H1 (cell line): Measurements from ENCODE around the gene NEK11. TPM values are rescaled to one million over a fixed set of nuclear protein-coding genes. Genes with fewer than 3 reads are reported as not detected.

Source experiments
- CTCF ChIA-PET: fragments of 300-600 bp; sonication (Branson Sonifier 250); formaldehyde crosslinking; loops from one replicate; lab custom pipeline; 2021; ENCODE audit not compliant: partially characterized antibody; lab: Charles Lee
- POLR2A ChIA-PET: fragments of 300-600 bp; sonication (Branson Sonifier 250); formaldehyde crosslinking; loops from one replicate; lab custom pipeline; 2021; ENCODE audit warnings: inconsistent platforms; ENCODE audit not compliant: partially characterized antibody; lab: Charles Lee
- DNase-seq, 2 experiments: peaks; one replicate each; pipeline versions ENCODE4 v3.0.0 to v3.0.0-alpha.2; 2010 to 2022; ENCODE audit warnings: low spot score in 2 of 2, low read depth in 1 of 2, mixed read lengths in 1 of 2
- FAIRE-seq: peaks from 2 replicates; lab custom pipeline; 2011; peaks lifted over from hg19 to GRCh38; lab: Jason Lieb, UNC
- H2AFZ ChIP-seq: 2 replicates; pipeline ENCODE4 v1.8.1; 2012; ENCODE audit warnings: low read length, inconsistent platforms
- H2AK5ac ChIP-seq: 2 replicates; pipeline ENCODE4 v1.6.1; 2013; ENCODE audit warnings: low read depth, low read length
- H2BK120ac ChIP-seq: replicated peaks from 2 replicates; pipeline ENCODE3; 2013; ENCODE audit warnings: low read depth, low read length, inconsistent platforms
- H2BK12ac ChIP-seq: 2 replicates; pipeline ENCODE4 v1.6.1; 2013; ENCODE audit warnings: low read depth, low read length
- H2BK15ac ChIP-seq: 2 replicates; pipeline ENCODE4 v1.6.1; 2013; ENCODE audit warnings: low read length
- H2BK20ac ChIP-seq: 2 replicates; pipeline ENCODE4 v1.6.1; 2013; ENCODE audit warnings: low read length
- H2BK5ac ChIP-seq: 2 replicates; pipeline ENCODE4 v1.6.1; 2013; ENCODE audit warnings: low read depth, low read length
- H3K14ac ChIP-seq: 2 replicates; pipeline ENCODE4 v1.6.1; 2013; ENCODE audit warnings: inconsistent platforms; ENCODE audit not compliant: insufficient read length
- H3K18ac ChIP-seq: 2 replicates; pipeline ENCODE4 v1.6.1; 2013; ENCODE audit warnings: low read length; ENCODE audit errors: extremely low read depth
- H3K23ac ChIP-seq: 2 replicates; pipeline ENCODE4 v1.6.1; 2013; ENCODE audit warnings: inconsistent platforms; ENCODE audit not compliant: insufficient read length
- H3K23me2 ChIP-seq: 2 replicates; pipeline ENCODE4 v1.6.1; 2013; ENCODE audit warnings: low read depth, low read length
- H3K27ac ChIP-seq: 2 replicates; pipeline ENCODE4 v1.6.1; 2011; ENCODE audit warnings: low read depth, low read length, inconsistent platforms
- H3K27me3 ChIP-seq, 4 experiments: replicated peaks in 1 of 4; 1 replicate in 1 of 4; 2 replicates in 3 of 4; pipeline versions ENCODE4 v1.6.1 to v1.8.1; 2011 to 2013; ENCODE audit warnings: low read length in 3 of 4, mild to moderate bottlenecking in 3 of 4, inconsistent platforms in 2 of 4, mixed read lengths in 2 of 4, moderate library complexity in 1 of 4; ENCODE audit not compliant: control insufficient read depth in 3 of 4, insufficient read depth in 3 of 4; ENCODE audit errors: extremely low read depth in 1 of 4
- H3K36me3 ChIP-seq, 4 experiments: 2 replicates each; pipeline versions ENCODE4 v1.6.1 to v1.8.1; 2011 to 2013; ENCODE audit warnings: mild to moderate bottlenecking in 4 of 4, low read length in 3 of 4, moderate library complexity in 2 of 4, control low read depth in 1 of 4, inconsistent platforms in 1 of 4; ENCODE audit not compliant: insufficient read depth in 4 of 4, control insufficient read depth in 2 of 4
- H3K4ac ChIP-seq: replicated peaks from 2 replicates; pipeline ENCODE3; 2013; ENCODE audit warnings: low read length, low read depth, mixed read lengths, inconsistent platforms; ENCODE audit not compliant: insufficient read length
- H3K4me1 ChIP-seq, 4 experiments: replicated peaks in 1 of 4; 1 replicate in 1 of 4; 2 replicates in 3 of 4; pipeline versions ENCODE4 v1.6.1 to v1.8.1; 2011 to 2013; ENCODE audit warnings: low read length in 3 of 4, inconsistent platforms in 2 of 4, mixed read lengths in 1 of 4; ENCODE audit not compliant: insufficient read depth in 4 of 4, control insufficient read depth in 3 of 4
- H3K4me2 ChIP-seq, 2 experiments: 2 replicates each; pipeline versions ENCODE4 v1.6.1 to v1.8.1; 2011 to 2013; ENCODE audit warnings: low read depth in 2 of 2, low read length in 2 of 2, control low read depth in 1 of 2, inconsistent platforms in 1 of 2, mild to moderate bottlenecking in 1 of 2; ENCODE audit not compliant: insufficient read depth in 1 of 2
- H3K4me3 ChIP-seq, 4 experiments: fragments of 200-600, 300-600 bp in 1 of 4; sonication (generic), shearing (Covaris generic), sonication (Bioruptor Twin) in 1 of 4; 2 replicates each; pipeline versions ENCODE4 v1.5.1 to v1.8.1; 2011 to 2016; ENCODE audit warnings: low read length in 4 of 4, low read depth in 3 of 4, control low read depth in 2 of 4, inconsistent platforms in 2 of 4, mild to moderate bottlenecking in 2 of 4, mixed read lengths in 1 of 4, moderate library complexity in 1 of 4; ENCODE audit not compliant: insufficient read depth in 2 of 4; ENCODE audit errors: extremely low read depth in 1 of 4
- H3K56ac ChIP-seq: replicated peaks from 2 replicates; pipeline ENCODE3; 2013; ENCODE audit warnings: low read depth, mild to moderate bottlenecking, mixed read lengths, low read length, inconsistent platforms; ENCODE audit not compliant: insufficient read length
- H3K79me1 ChIP-seq: 2 replicates; pipeline ENCODE4 v1.6.1; 2013; ENCODE audit warnings: low read depth, low read length, control low read depth
- H3K79me2 ChIP-seq, 2 experiments: 2 replicates each; pipeline versions ENCODE4 v1.6.1 to v1.8.1; 2012 to 2013; ENCODE audit warnings: low read length in 2 of 2, mild to moderate bottlenecking in 2 of 2, inconsistent platforms in 1 of 2; ENCODE audit not compliant: insufficient read depth in 2 of 2, control insufficient read depth in 1 of 2
- H3K9ac ChIP-seq, 4 experiments: replicated peaks in 1 of 4; 1 replicate in 1 of 4; 2 replicates in 3 of 4; pipeline versions ENCODE4 v1.6.1 to v1.8.1; 2011 to 2013; ENCODE audit warnings: low read depth in 3 of 4, low read length in 3 of 4, control low read depth in 2 of 4, mild to moderate bottlenecking in 2 of 4, moderate library complexity in 2 of 4, inconsistent platforms in 1 of 4; ENCODE audit errors: extremely low read depth in 1 of 4
- H3K9me3 ChIP-seq, 2 experiments: 2 replicates each; pipeline versions ENCODE4 v1.6.1 to v1.8.1; 2012 to 2013; ENCODE audit warnings: mild to moderate bottlenecking in 2 of 2, moderate library complexity in 2 of 2, control low read depth in 1 of 2, inconsistent platforms in 1 of 2, low read depth in 1 of 2, low read length in 1 of 2, mixed read lengths in 1 of 2; ENCODE audit not compliant: insufficient read depth in 2 of 2
- H4K20me1 ChIP-seq, 2 experiments: replicated peaks in 1 of 2; 2 replicates each; pipeline versions ENCODE3 to v1.8.1; 2011 to 2013; ENCODE audit warnings: inconsistent platforms in 2 of 2, low read length in 2 of 2, mild to moderate bottlenecking in 1 of 2; ENCODE audit not compliant: insufficient read depth in 2 of 2, control insufficient read depth in 1 of 2
- H4K5ac ChIP-seq: 2 replicates; pipeline ENCODE4 v1.6.1; 2013; ENCODE audit warnings: low read length, low read depth, mixed read lengths, inconsistent platforms; ENCODE audit not compliant: insufficient read length
- H4K8ac ChIP-seq: 2 replicates; pipeline ENCODE4 v1.8.0; 2013; ENCODE audit warnings: mild to moderate bottlenecking, moderate library complexity, low read length, inconsistent platforms; ENCODE audit not compliant: insufficient read depth; ENCODE audit errors: extremely low read depth
- H4K91ac ChIP-seq: replicated peaks from 2 replicates; pipeline ENCODE3; 2013; ENCODE audit warnings: low read length, mixed read lengths, inconsistent platforms; ENCODE audit not compliant: insufficient read length
- CHD1 ChIP-seq: IDR thresholded peaks from 2 replicates; pipeline ENCODE4 v1.6.1; 2012; ENCODE audit warnings: low read depth, low read length, improper control_type of control experiment
- CTBP2 ChIP-seq: IDR thresholded peaks from 2 replicates; pipeline ENCODE4 v1.7.0; 2011; ENCODE audit warnings: borderline replicate concordance, mild to moderate bottlenecking, moderate library complexity, mixed read lengths, low read length; ENCODE audit not compliant: insufficient read depth, insufficient read length
- EZH2 ChIP-seq: fragments of 200-600 bp; sonication (generic); IDR thresholded peaks from 2 replicates; pipeline ENCODE4 v1.7.1; 2012; ENCODE audit warnings: low read depth, mild to moderate bottlenecking, moderate library complexity, low read length, inconsistent platforms; ENCODE audit not compliant: severe bottlenecking
- GABPA ChIP-seq: IDR thresholded peaks from 2 replicates; pipeline ENCODE4 v1.6.1; 2011; ENCODE audit warnings: mild to moderate bottlenecking, low read length, moderate library complexity, borderline replicate concordance; ENCODE audit not compliant: insufficient read depth
- GTF2F1 ChIP-seq: IDR thresholded peaks from 2 replicates; pipeline ENCODE4 v1.6.1; 2012; ENCODE audit warnings: low read depth, low read length, improper control_type of control experiment, borderline replicate concordance
- HDAC6 ChIP-seq: IDR thresholded peaks from one replicate; pipeline ENCODE4 v1.7.1; 2012; ENCODE audit warnings: low read depth, mild to moderate bottlenecking, inconsistent platforms, low read length, moderate library complexity
- KDM5A ChIP-seq: fragments of 200-600 bp; IDR thresholded peaks from 2 replicates; pipeline ENCODE4 v1.7.1; 2012; ENCODE audit warnings: mild to moderate bottlenecking, low read length, inconsistent platforms, mixed read lengths
- PHF8 ChIP-seq: fragments of 200-600 bp; sonication (generic); conservative IDR thresholded peaks from 2 replicates; pipeline ENCODE4 v1.7.1; 2012; ENCODE audit warnings: low read depth, mild to moderate bottlenecking, inconsistent platforms, low read length, moderate library complexity
- POLR2A ChIP-seq, 2 experiments: IDR thresholded peaks; 1 replicate in 1 of 2; 2 replicates in 1 of 2; pipeline ENCODE4 v1.6.1; 2011; ENCODE audit warnings: low read depth in 2 of 2, low read length in 2 of 2, mild to moderate bottlenecking in 2 of 2; ENCODE audit errors: control extremely low read depth in 1 of 2
- SAP30 ChIP-seq: fragments of 300-600 bp; sonication (generic); IDR thresholded peaks from 2 replicates; pipeline ENCODE4 v1.7.1; 2012; ENCODE audit warnings: low read length, moderate library complexity, mild to moderate bottlenecking, inconsistent platforms; ENCODE audit not compliant: insufficient read depth, insufficient replicate concordance
- TAF7 ChIP-seq: optimal IDR thresholded peaks from 2 replicates; pipeline ENCODE3; 2011; ENCODE audit warnings: low read depth, mild to moderate bottlenecking, inconsistent platforms, low read length, moderate library complexity, borderline replicate concordance
- YY1 ChIP-seq: IDR thresholded peaks from 2 replicates; pipeline ENCODE4 v1.6.1; 2011; ENCODE audit warnings: low read depth, mild to moderate bottlenecking, low read length
- WGBS, 2 experiments: shearing (Covaris generic) in 1 of 2; methylation state at CpG; one replicate each; pipeline versions ENCODE4 v1.1.6 to v1.1.7; 2013 to 2015; ENCODE audit warnings: low lambda C conversion rate in 2 of 2, mixed read lengths in 2 of 2, inconsistent platforms in 1 of 2, low coverage in 1 of 2, missing lambda C conversion rate in 1 of 2; ENCODE audit not compliant: insufficient replicate concordance in 2 of 2, insufficient coverage in 1 of 2, insufficient read length in 1 of 2; ENCODE audit errors: extremely low coverage in 1 of 2, missing lambda C conversion rate in 1 of 2; 5-methylcytosine and 5-hydroxymethylcytosine counted together
- polyA plus RNA-seq, 7 experiments: library from polyadenylated mRNA; depleted of rRNA in 3 of 7; stranded (reverse) in 5 of 7; unstranded in 2 of 7; fragments of >200 nt in 5 of 7; fragments of 200-250 nt in 2 of 7; gene quantifications; 1 replicate in 5 of 7; 2 replicates in 1 of 7; 4 replicates in 1 of 7; pipeline versions ENCODE4 v1.2.1 to v1.2.3, GENCODE V29; 2011 to 2013; ENCODE audit warnings: missing spikeins in 2 of 7, mixed read lengths in 2 of 7
- total RNA-seq: library from RNA; stranded (reverse); fragmentation: NEBNext Ultra II Directional; extraction: Animal tissue kit (Norgen Biotek cat#: 25700); gene quantifications from 2 replicates; pipeline ENCODE4 v1.2.1, GENCODE V29; 2021
- TF ChIP-seq, protein P1 (sequence below): IDR thresholded peaks from 2 replicates; pipeline ENCODE4 v1.6.1; 2011; ENCODE audit warnings: low read depth, mild to moderate bottlenecking, low read length; ENCODE audit not compliant: insufficient read depth

NEK11 gene
- total and polyA plus RNA-seq, 2 of the 8 experiments (the other 6 are each of a cell fraction or from before 2014, with no cell fraction given) = 0.60 TPM; not detected in 1

GRCh38 chr3:131326307-131326706 is 299.6 kb downstream of the NEK11 start:
- H3K79me1 ChIP-seq = no peaks in the 10 kb centered on the region
- H2BK12ac ChIP-seq = no peak overlapping the region
- H3K18ac ChIP-seq = no peak overlapping the region
- H2BK120ac ChIP-seq = no peak overlapping the region
- no peaks in the 10 kb centered on the region for H3K36me3 ChIP-seq
- H2BK20ac ChIP-seq = no peak overlapping the region
- H3K27ac ChIP-seq = no peak overlapping the region
- H3K23ac ChIP-seq = no peak overlapping the region
- H3K23me2 ChIP-seq = no peaks in the 10 kb centered on the region
- no peak overlapping the region for H3K14ac ChIP-seq
- no peak overlapping the region for H3K56ac ChIP-seq
- CTCF ChIA-PET = interaction anchor here (1.2 to 1.6 kb wide), 2 partner anchors 12 to 13 kb away, joined by 3 to 4 read pairs; no protein-coding TSS in a partner anchor
- no peak overlapping the region for H2BK5ac ChIP-seq
- no peak overlapping the region for H3K4ac ChIP-seq
- H3K9me3 ChIP-seq = no peaks in the 10 kb centered on the region
- H2AFZ ChIP-seq = no peak overlapping the region
- H3K9ac ChIP-seq = no peak overlapping the region
- no peak overlapping the region for H4K91ac ChIP-seq
- H3K4me3 ChIP-seq = no peak overlapping the region
- WGBS, 2 experiments = 92% methylated on average over 1 of the region's 1 CpG; no CpG with 5 or more reads in 1 of the 2 experiments
- no peak for FAIRE-seq
- DNase-seq = no peak
- no peak overlapping the region for H3K4me2 ChIP-seq
- H2BK15ac ChIP-seq = no peak overlapping the region
- H3K4me1 ChIP-seq = peaks cover 0 to 6% (median 3%) of the 10 kb centered on the region in 4 experiments; a peak in 6 of 7 replicates
- no peaks in the 10 kb centered on the region for H4K20me1 ChIP-seq
- H3K27me3 ChIP-seq = no peaks in the 10 kb centered on the region; a peak in 1 of 7 replicates
- H2AK5ac ChIP-seq = no peak overlapping the region
- no peak overlapping the region for H4K8ac ChIP-seq
- H3K79me2 ChIP-seq = no peaks in the 10 kb centered on the region
- H4K5ac ChIP-seq = no peak overlapping the region
- POLR2A ChIA-PET = interaction anchor here (0.7 to 2.0 kb wide), 2 partner anchors 15 to 55 kb away, joined by 3 to 5 read pairs; partner anchors contain the start of gene NUDT16
- no peak for TF ChIP-seq CHD1
- no peak for TF ChIP-seq GABPA
- TF ChIP-seq YY1 = no peak
- no peak for TF ChIP-seq HDAC6
- no peak for TF ChIP-seq POLR2A (IDR thresholded peaks at IDR 0.05; ENCODE audit: control extremely low read depth in 1 of 2, low read depth in 2 of 2, low read length in 2 of 2)
- TF ChIP-seq EZH2 = no peak
- no peak for TF ChIP-seq PHF8
- TF ChIP-seq SAP30 = no peak
- no peak for TF ChIP-seq KDM5A
- TF ChIP-seq GTF2F1 = no peak
- no peak for TF ChIP-seq TAF7
- no peak for TF ChIP-seq CTBP2
- TF ChIP-seq, protein P1, sequence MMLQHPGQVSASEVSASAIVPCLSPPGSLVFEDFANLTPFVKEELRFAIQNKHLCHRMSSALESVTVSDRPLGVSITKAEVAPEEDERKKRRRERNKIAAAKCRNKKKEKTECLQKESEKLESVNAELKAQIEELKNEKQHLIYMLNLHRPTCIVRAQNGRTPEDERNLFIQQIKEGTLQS = no peak
